HG03565 (cell line): ENCODE results near the gene CFL1.
"Not testable (repeated sequence)": the region's sequence is repeated elsewhere in the genome, so short reads cannot be mapped to it uniquely, and the experiment has no call there.

Experiments used
- ATAC-seq: cut with Tn5 transposase; IDR thresholded peaks from one replicate; pipeline ENCODE4 v1.9.1; 2021; ENCODE audit warnings: mild to moderate bottlenecking, moderate library complexity; ENCODE audit not compliant: unreplicated experiment

The CFL1 gene

GRCh38 chr11:65859812-65860277, 1.9 kb upstream of the CFL1 start:
- no peak for ATAC-seq

- peak; percentile 44 for ATAC-seq
These were observed 1.3 kb upstream of the CFL1 start for GRCh38 chr11:65859095-65859811.

GRCh38 chr11:65858681-65859087, 704 bp upstream of the CFL1 start:
- ATAC-seq, result no peak

GRCh38 chr11:65857500-65857852, 504 bp downstream of the CFL1 start:
- peak; percentile 0 for ATAC-seq

- ATAC-seq, result no peak
These were observed 1.1 kb downstream of the CFL1 start for GRCh38 chr11:65856689-65857499.

GRCh38 chr11:65855927-65856363, 2.0 kb downstream of the CFL1 start:
- ATAC-seq, result no peak

GRCh38 chr11:65854852-65855837, 2.8 kb downstream of the CFL1 start:
- no peak for ATAC-seq

GRCh38 chr11:65854161-65854592, 3.8 kb downstream of the CFL1 start:
- ATAC-seq, result no peak

- ATAC-seq, result no peak
These were observed 4.6 kb downstream of the CFL1 start for GRCh38 chr11:65853246-65853979.

- ATAC-seq, result no peak
These were observed 5.3 kb downstream of the CFL1 start for GRCh38 chr11:65852508-65853245.

- no peak for ATAC-seq
These were observed 6.0 kb downstream of the CFL1 start for GRCh38 chr11:65851811-65852507.

- no peak for ATAC-seq
These were observed 6.8 kb downstream of the CFL1 start for GRCh38 chr11:65851083-65851579.

GRCh38 chr11:65850217-65851082, 7.5 kb downstream of the CFL1 start:
- ATAC-seq, result no peak

- no peak for ATAC-seq
These were observed 8.2 kb downstream of the CFL1 start for GRCh38 chr11:65849771-65850216.

GRCh38 chr11:65849366-65849765, 8.6 kb downstream of the CFL1 start:
- ATAC-seq, result no peak

GRCh38 chr11:65848693-65849092, 9.3 kb downstream of the CFL1 start:
- ATAC-seq, result not testable (repeated sequence)

- ATAC-seq, result no peak
These were observed 10.2 kb downstream of the CFL1 start for GRCh38 chr11:65847746-65848145.
